Measurements from ENCODE around the gene P2RY8. TPM values are rescaled to one million over a fixed set of nuclear protein-coding genes. Genes with fewer than 3 reads are reported as not detected.

Gene P2RY8
- total RNA-seq, 3 donors from 2014 or later (not counting 1 experiment from before 2014, with no cell fraction given) = 73.7 to 114 (median 107) TPM

DNA sequence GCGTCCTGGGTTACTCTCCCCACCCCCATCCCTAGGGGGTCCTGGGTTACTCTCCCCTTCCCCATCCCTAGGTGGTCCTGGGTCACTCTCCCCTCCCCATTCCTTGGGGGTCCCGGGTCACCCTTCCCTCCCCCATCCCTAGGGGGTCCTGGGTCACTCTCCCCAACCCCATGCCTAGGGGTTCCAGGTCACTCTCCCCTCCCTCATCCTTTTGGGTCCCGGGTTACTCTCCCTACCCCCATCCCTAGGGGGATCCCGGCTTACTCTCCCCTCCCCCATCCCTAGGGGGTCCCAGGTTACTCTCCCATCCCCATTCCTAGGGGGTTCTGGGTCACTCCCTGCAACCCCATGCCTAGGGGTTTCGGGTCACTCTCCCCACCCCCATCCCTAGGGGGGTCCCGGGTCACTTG lies 85.7 kb downstream of the P2RY8 start:
- TF ChIP-seq, protein P1, sequence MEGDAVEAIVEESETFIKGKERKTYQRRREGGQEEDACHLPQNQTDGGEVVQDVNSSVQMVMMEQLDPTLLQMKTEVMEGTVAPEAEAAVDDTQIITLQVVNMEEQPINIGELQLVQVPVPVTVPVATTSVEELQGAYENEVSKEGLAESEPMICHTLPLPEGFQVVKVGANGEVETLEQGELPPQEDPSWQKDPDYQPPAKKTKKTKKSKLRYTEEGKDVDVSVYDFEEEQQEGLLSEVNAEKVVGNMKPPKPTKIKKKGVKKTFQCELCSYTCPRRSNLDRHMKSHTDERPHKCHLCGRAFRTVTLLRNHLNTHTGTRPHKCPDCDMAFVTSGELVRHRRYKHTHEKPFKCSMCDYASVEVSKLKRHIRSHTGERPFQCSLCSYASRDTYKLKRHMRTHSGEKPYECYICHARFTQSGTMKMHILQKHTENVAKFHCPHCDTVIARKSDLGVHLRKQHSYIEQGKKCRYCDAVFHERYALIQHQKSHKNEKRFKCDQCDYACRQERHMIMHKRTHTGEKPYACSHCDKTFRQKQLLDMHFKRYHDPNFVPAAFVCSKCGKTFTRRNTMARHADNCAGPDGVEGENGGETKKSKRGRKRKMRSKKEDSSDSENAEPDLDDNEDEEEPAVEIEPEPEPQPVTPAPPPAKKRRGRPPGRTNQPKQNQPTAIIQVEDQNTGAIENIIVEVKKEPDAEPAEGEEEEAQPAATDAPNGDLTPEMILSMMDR (IDR thresholded peaks at IDR 0.05) = no peak
- H3K4me3 Mint-ChIP-seq = no peak overlapping the region
- H3K27me3 ChIP-seq (ENCODE audit: control insufficient read depth, insufficient read depth, low read length) = no peaks in the 10 kb centered on the region
- H3K9me3 Mint-ChIP-seq = peaks cover 7 to 10% of the 10 kb centered on the region in 2 donors
- no peak overlapping the region for H3K27ac ChIP-seq (ENCODE audit: low read length)
- H3K4me1 Mint-ChIP-seq = peaks cover 27 to 68% of the 10 kb centered on the region in 2 donors
- ATAC-seq (no peak), DNase-seq (peak in 1 of 2 donors; percentile 22)
- peaks cover 47% of the 10 kb centered on the region for H3K4me1 ChIP-seq (ENCODE audit: control insufficient read depth, insufficient read depth, low read length)
- H3K9me3 ChIP-seq (ENCODE audit: control insufficient read depth, insufficient read depth, low read length) = no peaks in the 10 kb centered on the region
- H3K4me3 ChIP-seq (ENCODE audit: low read length) = no peak overlapping the region
- H3K36me3 Mint-ChIP-seq = peaks cover 7% of the 10 kb centered on the region
- WGBS (ENCODE audit: insufficient coverage) = 95% methylated on average over 6 of the region's 6 CpGs
- intact Hi-C loops (cut with micrococcal nuclease) = no loop called here
- H3K27ac Mint-ChIP-seq = peak overlapping the region in 1 of 2 donors; percentile 92
- no peaks in the 10 kb centered on the region for H3K36me3 ChIP-seq (ENCODE audit: control insufficient read depth, insufficient read depth, low read length)
- no peaks in the 10 kb centered on the region for H3K27me3 Mint-ChIP-seq (ENCODE audit: low read depth in 2 of 2)

DNA sequence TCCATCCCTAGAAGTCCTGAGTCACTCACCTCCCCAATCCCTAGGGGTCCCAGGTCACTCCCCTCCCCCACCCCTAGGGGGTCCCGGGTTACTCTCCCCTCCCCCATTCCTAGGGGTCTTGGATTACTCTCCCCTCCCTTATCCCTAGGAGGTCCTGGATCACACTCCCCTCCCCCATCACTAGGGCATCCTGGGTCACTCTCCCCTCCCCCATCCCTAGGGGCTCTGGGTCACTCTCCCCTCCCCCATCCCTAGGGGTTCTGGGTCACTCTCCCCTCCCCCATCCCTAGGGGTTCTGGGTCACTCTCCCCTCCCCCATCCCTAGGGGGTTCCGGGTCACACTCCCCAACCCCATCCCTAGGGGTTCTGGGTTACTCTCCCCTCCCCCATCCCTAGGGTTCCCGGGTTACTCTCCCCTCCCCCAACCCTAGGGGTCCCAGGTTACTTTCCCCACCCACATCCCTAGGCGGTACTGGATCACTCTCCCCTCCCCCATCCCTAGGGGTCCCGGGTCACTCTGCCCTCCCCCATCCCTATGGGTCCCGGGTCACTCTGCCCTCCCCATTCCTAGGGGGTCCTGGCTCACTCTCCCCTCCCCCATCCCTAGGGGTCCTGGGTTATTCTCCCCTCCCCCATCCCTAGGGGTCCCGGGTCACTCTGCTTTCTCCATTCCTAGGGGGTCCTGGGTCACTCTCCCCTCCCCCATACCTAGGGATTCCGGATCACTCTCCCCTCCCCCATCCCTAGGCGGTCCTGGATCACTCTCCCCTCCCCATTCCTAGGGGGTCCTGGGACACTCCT lies 86.4 kb downstream of the P2RY8 start:
- Mint-ChIP-seq H3K27me3 (ENCODE audit: low read depth in 2 of 2) (no peaks in the 10 kb centered on the region), H3K27ac (peak overlapping the region in 1 of 2 donors; percentile 92), H3K36me3 (peaks cover 7% of the 10 kb centered on the region), H3K4me1 (peaks cover 27 to 69% of the 10 kb centered on the region in 2 donors), H3K4me3 (no peak overlapping the region), H3K9me3 (peaks cover 7 to 10% of the 10 kb centered on the region in 2 donors)
- Histone ChIP-seq H3K9me3 (ENCODE audit: control insufficient read depth, insufficient read depth, low read length) (no peaks in the 10 kb centered on the region), H3K27ac (ENCODE audit: low read length) (no peak overlapping the region), H3K27me3 (ENCODE audit: control insufficient read depth, insufficient read depth, low read length) (no peaks in the 10 kb centered on the region), H3K4me1 (ENCODE audit: control insufficient read depth, insufficient read depth, low read length) (peaks cover 42% of the 10 kb centered on the region), H3K36me3 (ENCODE audit: control insufficient read depth, insufficient read depth, low read length) (no peaks in the 10 kb centered on the region), H3K4me3 (ENCODE audit: low read length) (no peak overlapping the region)
- ATAC-seq (no peak), DNase-seq (peak in 1 of 2 donors; percentile 18)
- TF ChIP-seq, protein P1 (IDR thresholded peaks at IDR 0.05) = no peak
- 76% methylated on average over 9 of the region's 9 CpGs for WGBS (ENCODE audit: insufficient coverage)
- intact Hi-C loops (cut with micrococcal nuclease) = no loop called here

DNA sequence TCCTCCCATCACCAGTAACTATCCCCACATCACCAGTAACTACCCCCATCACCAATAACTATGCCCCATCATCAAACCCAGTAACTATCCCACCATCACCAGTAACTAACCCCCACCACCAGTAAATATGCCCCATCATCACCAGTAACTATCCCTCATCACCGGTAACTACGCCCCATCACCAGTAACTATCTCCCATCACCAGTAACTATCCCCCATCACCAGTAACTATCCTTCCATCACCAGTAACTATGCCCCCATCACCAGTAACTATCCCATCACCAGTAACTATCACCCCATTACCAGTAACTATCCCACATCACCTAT lies 87.2 kb downstream of the P2RY8 start:
- H3K36me3 ChIP-seq (ENCODE audit: control insufficient read depth, insufficient read depth, low read length) = no peaks in the 10 kb centered on the region
- intact Hi-C loops (cut with micrococcal nuclease) = no loop called here
- peaks cover 37% of the 10 kb centered on the region for H3K4me1 ChIP-seq (ENCODE audit: control insufficient read depth, insufficient read depth, low read length)
- peaks cover 9 to 10% of the 10 kb centered on the region in 2 donors for H3K9me3 Mint-ChIP-seq
- ATAC-seq = no peak
- H3K4me1 Mint-ChIP-seq = peaks cover 33 to 74% of the 10 kb centered on the region in 2 donors
- no peak for DNase-seq
- TF ChIP-seq, protein P1 (IDR thresholded peaks at IDR 0.05) = no peak
- no peaks in the 10 kb centered on the region for H3K27me3 Mint-ChIP-seq (ENCODE audit: low read depth in 2 of 2)
- H3K4me3 ChIP-seq (ENCODE audit: low read length) = no peak overlapping the region
- peak overlapping the region in 1 of 2 donors; percentile 92 for H3K27ac Mint-ChIP-seq
- 100% methylated on average over 2 of the region's 2 CpGs for WGBS (ENCODE audit: insufficient coverage)
- no peak overlapping the region for H3K27ac ChIP-seq (ENCODE audit: low read length)
- H3K4me3 Mint-ChIP-seq = peak overlapping the region; percentile 7
- peaks cover 7% of the 10 kb centered on the region for H3K36me3 Mint-ChIP-seq
- H3K27me3 ChIP-seq (ENCODE audit: control insufficient read depth, insufficient read depth, low read length) = no peaks in the 10 kb centered on the region
- H3K9me3 ChIP-seq (ENCODE audit: control insufficient read depth, insufficient read depth, low read length) = no peaks in the 10 kb centered on the region
